Measurements from ENCODE around the gene LCE7A. TPM values are rescaled to one million over a fixed set of nuclear protein-coding genes. Genes with fewer than 3 reads are reported as not detected.

The LCE7A gene
- total RNA-seq, 6 experiments from 2014 or later: not detected

DNA sequence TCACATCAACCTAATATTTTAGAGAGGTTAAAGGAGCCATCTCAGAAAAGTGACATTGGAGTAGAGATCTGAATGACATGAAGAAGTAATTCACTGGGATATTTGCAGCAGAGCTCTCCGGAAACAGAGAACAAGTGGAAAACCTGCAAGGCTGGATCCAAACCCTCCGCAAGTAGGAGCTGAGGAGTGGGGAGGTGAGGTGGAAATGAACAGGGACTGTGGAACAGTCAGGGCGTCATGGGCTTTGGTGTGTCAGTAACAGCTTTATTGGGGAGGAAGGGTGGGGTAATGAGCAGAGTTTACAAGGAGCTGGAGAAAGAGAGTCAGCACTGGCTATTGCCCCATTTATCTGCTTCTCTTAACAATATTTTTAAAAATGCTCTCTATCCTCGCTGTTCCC lies 39.2 kb downstream of the LCE7A start:
- ATAC-seq (no peak), DNase-seq (no peak)
- WGBS (ENCODE audit: insufficient coverage, low coverage, low lambda C conversion rate, missing lambda C conversion rate): 56% methylated on average over 4 of the region's 4 CpGs
- TF ChIP-seq, protein P1, sequence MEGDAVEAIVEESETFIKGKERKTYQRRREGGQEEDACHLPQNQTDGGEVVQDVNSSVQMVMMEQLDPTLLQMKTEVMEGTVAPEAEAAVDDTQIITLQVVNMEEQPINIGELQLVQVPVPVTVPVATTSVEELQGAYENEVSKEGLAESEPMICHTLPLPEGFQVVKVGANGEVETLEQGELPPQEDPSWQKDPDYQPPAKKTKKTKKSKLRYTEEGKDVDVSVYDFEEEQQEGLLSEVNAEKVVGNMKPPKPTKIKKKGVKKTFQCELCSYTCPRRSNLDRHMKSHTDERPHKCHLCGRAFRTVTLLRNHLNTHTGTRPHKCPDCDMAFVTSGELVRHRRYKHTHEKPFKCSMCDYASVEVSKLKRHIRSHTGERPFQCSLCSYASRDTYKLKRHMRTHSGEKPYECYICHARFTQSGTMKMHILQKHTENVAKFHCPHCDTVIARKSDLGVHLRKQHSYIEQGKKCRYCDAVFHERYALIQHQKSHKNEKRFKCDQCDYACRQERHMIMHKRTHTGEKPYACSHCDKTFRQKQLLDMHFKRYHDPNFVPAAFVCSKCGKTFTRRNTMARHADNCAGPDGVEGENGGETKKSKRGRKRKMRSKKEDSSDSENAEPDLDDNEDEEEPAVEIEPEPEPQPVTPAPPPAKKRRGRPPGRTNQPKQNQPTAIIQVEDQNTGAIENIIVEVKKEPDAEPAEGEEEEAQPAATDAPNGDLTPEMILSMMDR (IDR thresholded peaks at IDR 0.05): no peak
- TF ChIP-seq POLR2A (IDR thresholded peaks at IDR 0.05): no peak
- Histone ChIP-seq H3K27me3 (no peaks in the 10 kb centered on the region), H3K9me3 (no peaks in the 10 kb centered on the region), H3K4me3 (no peak overlapping the region), H3K36me3 (no peaks in the 10 kb centered on the region), H3K27ac (no peak overlapping the region), H3K4me1 (no peaks in the 10 kb centered on the region)
- intact Hi-C loops (cut with DNase I): no loop called here

DNA sequence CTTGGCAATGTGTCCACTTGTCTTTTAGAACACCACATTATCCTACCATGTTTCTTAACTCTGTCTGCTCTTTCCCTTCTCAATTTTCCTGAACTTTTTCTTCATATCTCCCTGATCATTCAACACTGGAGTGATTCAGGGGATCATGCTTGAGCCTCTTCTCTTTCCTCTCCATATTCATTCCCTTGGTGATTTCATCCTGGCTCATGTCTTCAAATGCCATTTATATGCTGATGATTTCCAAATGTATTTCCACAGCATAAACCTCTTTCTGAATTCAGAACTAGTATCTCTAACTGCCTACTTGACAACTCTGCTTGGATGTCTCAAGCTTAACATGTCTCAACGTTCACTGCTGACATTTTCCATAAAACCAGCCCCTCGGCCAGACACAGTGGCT lies 40.1 kb downstream of the LCE7A start:
- WGBS (ENCODE audit: insufficient coverage, low coverage, low lambda C conversion rate, missing lambda C conversion rate): 63% methylated on average over 1 of the region's 2 CpGs
- no peak for DNase-seq
- intact Hi-C loops (cut with DNase I): no loop called here
- Histone ChIP-seq H3K4me1 (no peaks in the 10 kb centered on the region), H3K27ac (no peak overlapping the region), H3K9me3 (no peaks in the 10 kb centered on the region), H3K4me3 (no peak overlapping the region), H3K27me3 (no peaks in the 10 kb centered on the region), H3K36me3 (no peaks in the 10 kb centered on the region)
- no peak for TF ChIP-seq POLR2A (IDR thresholded peaks at IDR 0.05)
- TF ChIP-seq, protein P1 (IDR thresholded peaks at IDR 0.05): no peak
- no peak for ATAC-seq

DNA sequence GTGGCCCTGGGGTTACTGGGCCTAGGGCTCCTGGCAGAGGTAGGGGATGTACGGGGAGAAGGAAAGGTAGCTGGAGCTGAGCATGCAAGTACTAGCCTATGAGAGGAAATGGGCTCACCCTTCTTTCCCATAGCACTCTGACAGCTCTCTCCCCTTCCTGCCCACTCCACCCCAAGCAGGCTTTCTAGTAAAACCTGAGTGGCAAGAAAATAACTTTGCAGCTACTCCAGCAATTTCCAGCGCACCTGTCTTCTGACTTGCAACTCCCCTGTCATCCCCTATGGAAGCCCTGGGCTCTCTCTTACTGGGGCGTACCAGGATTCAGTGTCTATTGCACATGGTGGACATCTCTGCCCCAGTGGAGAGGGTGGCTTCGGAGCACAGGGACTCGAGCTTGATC lies 41.8 kb downstream of the LCE7A start:
- Histone ChIP-seq H3K4me3 (no peak overlapping the region), H3K9me3 (no peaks in the 10 kb centered on the region), H3K36me3 (no peaks in the 10 kb centered on the region), H3K4me1 (no peaks in the 10 kb centered on the region), H3K27ac (no peak overlapping the region), H3K27me3 (no peaks in the 10 kb centered on the region)
- intact Hi-C loops (cut with DNase I): no loop called here
- no peak for ATAC-seq
- WGBS (ENCODE audit: insufficient coverage, low coverage, low lambda C conversion rate, missing lambda C conversion rate): 25% methylated on average over 3 of the region's 5 CpGs
- TF ChIP-seq POLR2A (IDR thresholded peaks at IDR 0.05): no peak
- TF ChIP-seq, protein P1 (IDR thresholded peaks at IDR 0.05): no peak
- DNase-seq: no peak

DNA sequence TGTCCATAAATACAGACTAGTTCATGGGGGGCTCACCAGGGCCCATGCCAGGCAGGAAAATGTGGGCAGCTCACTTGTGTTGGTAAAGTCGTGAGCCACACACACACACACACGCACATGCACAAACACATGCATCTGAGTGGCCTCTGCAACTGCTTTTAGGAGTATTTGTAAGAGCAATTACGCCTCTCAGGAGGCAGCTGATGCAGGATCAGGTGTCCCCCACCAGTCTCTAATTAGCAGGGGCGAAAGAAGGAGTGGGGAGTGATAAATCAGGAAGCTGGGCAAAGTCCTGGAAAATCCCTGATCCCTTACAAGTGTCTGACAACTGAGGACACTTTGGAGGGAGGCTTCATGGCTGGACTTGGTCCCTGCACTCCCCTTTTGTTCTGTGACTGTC lies 42.8 kb downstream of the LCE7A start:
- no peak for DNase-seq
- 54% methylated on average over 2 of the region's 4 CpGs for WGBS (ENCODE audit: insufficient coverage, low coverage, low lambda C conversion rate, missing lambda C conversion rate)
- no peaks in the 10 kb centered on the region for H3K36me3 ChIP-seq
- TF ChIP-seq, protein P1 (IDR thresholded peaks at IDR 0.05): no peak
- no peak for TF ChIP-seq POLR2A (IDR thresholded peaks at IDR 0.05)
- H3K27ac ChIP-seq: no peak overlapping the region
- H3K4me3 ChIP-seq: no peak overlapping the region
- intact Hi-C loops (cut with DNase I): no loop called here
- no peaks in the 10 kb centered on the region for H3K27me3 ChIP-seq
- H3K9me3 ChIP-seq: no peaks in the 10 kb centered on the region
- ATAC-seq: no peak
- H3K4me1 ChIP-seq: no peaks in the 10 kb centered on the region

All from right lobe of liver (tissue), 6 donors.